Renal cortex interstitium (tissue), 11 donors: ENCODE measurements around the gene SIGLEC10. TPM values are rescaled to one million over a fixed set of nuclear protein-coding genes. Genes with fewer than 3 reads are reported as not detected.
A peak's percentile ranks its signal among the peaks of the same experiment; 100 is the strongest.

Source experiments
- DNase-seq, 11 donors: peaks; one replicate each; pipeline ENCODE4 v3.0.0-alpha.2; 2013; ENCODE audit warnings: low read depth in 9 of 11, low spot score in 4 of 11; ENCODE audit errors: extremely low read depth in 1 of 11
- polyA plus RNA-seq, 3 donors: library from polyadenylated mRNA; unstranded; fragments of 120-200 nt; gene quantifications; one replicate each; pipeline ENCODE4 v1.2.1, GENCODE V29; 2013; ENCODE audit not compliant: insufficient read length in 3 of 3

Gene SIGLEC10
- polyA plus RNA-seq, 3 donors: 1.2 to 1.8 (median 1.6) TPM

DNA sequence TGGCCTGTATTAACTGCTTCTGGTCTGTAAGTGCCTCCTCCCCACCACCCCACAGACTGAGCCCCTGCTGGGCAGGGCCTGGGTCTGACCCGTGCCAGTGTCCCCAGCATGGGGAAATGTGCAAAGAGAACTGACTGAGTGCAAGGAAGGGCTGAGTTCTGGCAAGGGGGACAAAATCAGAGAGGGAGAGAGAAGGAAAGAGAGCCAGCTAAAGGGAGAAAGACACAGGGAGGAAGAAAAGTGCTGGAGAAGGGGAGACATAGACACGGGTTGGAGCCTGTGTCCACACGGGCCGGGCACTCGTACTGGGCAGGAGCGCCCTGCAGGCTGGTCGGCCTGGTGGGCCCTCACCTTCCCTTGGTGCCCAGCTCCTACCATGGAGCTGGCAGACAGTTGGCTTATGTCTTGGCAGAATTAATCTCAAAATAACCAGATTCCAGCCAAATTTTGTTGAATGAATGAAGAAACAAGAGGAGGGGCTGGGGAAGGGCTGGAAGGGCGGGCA is 46.2 kb downstream of the SIGLEC10 start:
- DNase-seq: no peak

GRCh38 chr19:51370230-51370629 is 47.2 kb downstream of the SIGLEC10 start:
- no peak for DNase-seq

DNA sequence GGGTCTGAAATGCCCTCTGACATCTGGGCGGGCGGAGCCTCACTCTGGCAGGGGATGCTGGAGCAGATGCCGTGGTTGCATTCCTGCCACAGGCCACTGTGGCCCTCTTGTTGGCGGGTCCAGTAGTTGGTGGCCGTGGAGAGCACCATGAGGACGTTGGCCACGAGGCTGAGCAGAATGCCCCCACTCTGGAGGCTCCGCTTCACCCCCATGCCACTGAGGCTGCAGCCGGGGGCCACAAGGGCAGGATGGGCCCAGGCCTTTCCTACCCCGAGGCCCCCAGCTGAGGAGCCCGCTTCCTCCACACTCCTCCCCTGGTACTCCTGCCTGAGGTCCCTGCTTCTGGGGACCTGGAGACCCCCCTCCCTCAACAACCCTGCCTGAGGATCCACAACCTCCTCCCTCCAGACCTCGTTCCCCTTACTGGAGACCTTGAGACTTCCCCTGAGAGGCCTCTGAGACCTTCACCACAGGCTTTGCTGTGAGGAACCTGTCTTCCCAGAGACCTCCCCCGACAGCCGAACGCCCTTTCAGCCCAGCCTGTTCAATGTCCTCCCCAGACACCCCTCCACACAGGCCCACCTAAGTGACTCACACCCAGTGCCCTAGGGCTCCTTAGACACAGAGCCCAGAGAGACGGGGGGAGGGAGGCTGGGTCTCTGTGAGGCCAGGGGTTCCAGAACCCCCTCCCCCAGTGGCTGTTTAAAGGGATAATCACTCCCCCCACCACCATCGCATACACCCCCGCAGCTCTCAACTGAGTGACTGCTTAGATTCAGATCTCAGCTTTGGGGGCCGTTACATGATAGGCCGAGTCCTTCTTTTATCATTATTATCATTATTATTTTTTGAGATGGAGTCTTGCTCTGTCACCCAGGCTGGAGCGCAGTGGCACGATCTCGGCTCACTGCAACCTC is 48.8 kb downstream of the SIGLEC10 start, which contains the start of gene CLDND2:
CLDND2 (minus strand) TSS at position 638 of the 917 bp plus-strand sequence; CDS start at position 212, 426 bp downstream.
- no peak for DNase-seq

DNA sequence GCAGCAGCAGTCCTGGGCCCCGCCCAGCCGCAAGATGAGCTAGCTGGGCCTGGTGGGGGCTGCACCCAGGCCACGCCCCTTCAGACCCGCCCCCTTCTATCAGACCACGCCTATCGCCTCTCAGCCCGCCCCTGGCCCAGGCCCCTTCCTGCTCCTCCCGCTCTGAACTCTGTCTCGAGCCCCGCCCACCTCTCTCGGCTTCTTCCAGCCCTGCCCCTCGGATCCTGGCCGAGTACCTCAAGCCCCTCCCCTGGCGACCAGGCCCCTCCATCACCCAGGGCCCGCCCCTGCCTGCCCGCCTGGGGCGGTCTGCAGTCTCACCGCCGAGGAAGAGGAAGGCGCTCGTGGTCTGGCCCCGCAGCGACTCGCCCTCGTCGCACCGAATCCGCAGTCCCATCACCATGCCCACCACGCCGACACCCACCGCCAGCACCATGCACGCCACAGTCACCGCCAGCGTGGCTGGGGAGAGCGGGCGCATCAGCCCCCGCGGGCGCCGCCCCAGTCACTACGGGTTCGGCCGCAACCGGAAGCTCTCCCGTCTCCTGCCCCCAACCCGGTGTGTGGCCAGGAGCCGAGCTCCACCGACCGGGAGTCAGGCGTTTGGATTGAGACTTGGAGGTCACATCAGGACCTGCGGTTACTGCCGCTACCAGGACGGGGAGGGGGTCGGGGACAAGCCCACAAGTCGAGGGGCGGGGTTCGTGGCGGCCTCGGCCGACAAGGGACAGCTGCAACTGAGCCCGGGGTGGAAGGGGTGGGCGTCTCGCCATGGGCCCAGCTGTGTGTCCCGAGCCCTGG is 49.7 kb downstream of the SIGLEC10 start:
- peak; percentile 90 to 99 (median 96) for DNase-seq

- no peak for DNase-seq
Measured at GRCh38 chr19:51367255-51367564, 50.2 kb downstream of the SIGLEC10 start.

DNA sequence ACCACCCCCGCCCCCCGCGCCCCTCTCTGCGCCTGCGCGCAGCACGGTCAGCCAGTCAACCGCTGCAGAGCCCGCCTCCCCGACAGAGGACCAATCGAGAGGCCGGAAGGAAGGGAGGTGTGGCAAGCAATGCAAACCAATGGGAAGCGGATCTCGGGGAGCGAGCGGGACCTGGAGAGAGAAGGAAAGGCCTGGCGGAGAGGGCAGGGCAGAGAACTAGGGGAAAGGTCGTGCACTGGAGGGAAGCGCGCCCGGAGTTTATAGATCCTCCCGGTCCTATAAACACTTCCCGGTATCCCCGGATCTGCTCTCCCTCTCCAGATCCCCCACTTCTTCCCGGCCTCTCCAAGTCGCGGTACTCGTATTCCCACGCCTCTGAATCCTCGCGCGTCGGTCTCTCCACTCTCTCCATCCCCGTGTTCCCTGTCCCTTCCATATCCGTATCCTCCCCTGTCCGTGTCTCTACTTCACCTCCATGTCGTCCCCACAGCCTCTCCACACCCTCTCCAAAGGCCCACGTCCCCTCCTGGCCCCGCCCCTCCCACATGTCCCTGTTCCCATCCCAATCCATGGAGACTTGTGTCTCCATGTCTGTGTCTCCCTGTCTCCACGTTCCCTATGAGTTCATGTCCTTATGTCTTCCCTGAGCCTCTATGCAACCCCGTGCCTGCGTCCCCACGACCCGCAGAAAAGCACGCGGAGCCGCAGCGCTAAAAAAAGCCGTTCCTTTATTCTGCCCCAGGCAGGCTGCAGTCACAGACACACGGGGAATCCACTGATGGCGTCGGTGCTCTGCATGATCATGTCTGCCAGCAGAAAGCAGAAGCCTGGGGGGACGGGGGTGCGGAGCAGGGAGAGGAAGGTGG is 50.8 kb downstream of the SIGLEC10 start:
- peak; percentile 86 to 98 (median 96) for DNase-seq

DNA sequence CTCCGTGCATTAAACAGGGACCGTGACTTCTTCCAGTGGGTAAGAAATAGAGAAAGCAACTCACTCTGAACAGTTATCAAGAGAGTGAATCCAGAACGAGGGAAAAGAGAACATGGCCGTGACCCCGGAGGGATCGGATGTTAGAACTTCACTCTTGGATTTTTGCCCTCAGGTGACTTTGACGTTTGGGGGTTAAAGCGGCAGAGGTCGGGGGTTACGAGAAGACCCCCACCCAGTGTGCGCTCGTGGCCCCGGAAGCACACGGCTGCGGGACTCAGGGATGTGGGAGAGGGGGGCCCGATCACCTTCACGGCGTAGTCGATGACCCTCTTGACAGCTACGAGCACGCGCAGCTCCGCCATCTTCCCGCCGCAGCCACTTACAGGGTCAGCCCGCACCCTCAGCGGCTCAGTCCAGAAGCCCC is 51.5 kb downstream of the SIGLEC10 start, which contains the start of gene ETFB:
ETFB (minus strand) TSS at position 424 of the 424 bp plus-strand sequence; CDS start at position 362, 62 bp downstream.
- no peak for DNase-seq

DNA sequence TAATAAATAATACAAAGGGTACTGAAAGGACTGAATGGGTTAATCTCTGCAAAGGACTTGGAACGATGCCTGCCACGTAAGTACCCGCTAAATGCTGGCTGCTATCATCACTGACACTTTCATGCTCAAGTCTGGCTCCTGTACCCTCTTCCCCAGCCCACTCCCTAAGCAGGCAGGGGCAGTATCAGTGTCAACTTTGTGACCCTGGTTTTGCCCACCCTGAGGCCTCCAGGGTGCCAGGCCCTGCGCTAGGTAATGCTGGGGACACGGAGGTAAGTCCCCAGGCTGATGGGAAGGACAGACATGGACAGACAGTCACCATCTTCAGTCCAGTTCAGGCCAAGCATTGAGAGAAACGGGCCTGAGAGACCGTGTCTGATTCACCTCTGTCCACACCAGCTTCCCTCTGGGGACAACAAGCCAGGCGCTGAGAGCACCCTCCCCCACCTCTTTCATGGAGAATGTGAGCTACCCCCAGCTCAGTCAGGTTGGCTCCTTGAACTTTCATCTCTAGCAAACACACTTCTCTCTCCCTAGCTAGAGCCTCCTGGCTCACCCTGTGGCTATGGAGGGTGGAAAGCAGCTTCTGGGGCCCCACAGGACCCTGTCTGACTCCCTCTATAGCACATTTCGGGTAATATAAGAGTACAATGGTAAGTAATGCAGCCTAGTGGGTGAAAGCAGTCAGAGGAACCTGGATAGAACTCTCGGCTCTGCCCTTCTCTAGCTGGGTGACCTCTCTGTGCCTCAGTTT is 52.1 kb downstream of the SIGLEC10 start:
- DNase-seq: peak in 2 of 11 donors; percentile 19 to 35

- DNase-seq: no peak
Measured at GRCh38 chr19:51364200-51365106, 53.0 kb downstream of the SIGLEC10 start.

GRCh38 chr19:51361239-51361638 is 56.2 kb downstream of the SIGLEC10 start:
- no peak for DNase-seq

Other genes with a start within 250 kb of the SIGLEC10 start
- 1 to 10 TPM; 1.8 to 2.4 (median 1.8) TPM for gene CD33, start 192.6 kb downstream of the SIGLEC10 start, polyA plus RNA-seq
- not detected for gene SIGLECL1, start 166.6 kb downstream of the SIGLEC10 start, polyA plus RNA-seq
- gene IGLON5, start 106.0 kb downstream of the SIGLEC10 start, polyA plus RNA-seq: 1 to 10 TPM; 3.7 to 5.2 (median 4.6) TPM
- 1 to 10 TPM; 3.8 to 5.3 (median 4.4) TPM for gene VSIG10L, start 75.5 kb downstream of the SIGLEC10 start, polyA plus RNA-seq
- gene ETFB, start 51.3 kb downstream of the SIGLEC10 start, polyA plus RNA-seq: 100 to 1,000 TPM; 124 to 158 (median 140) TPM
- gene CLDND2, start 48.6 kb downstream of the SIGLEC10 start, polyA plus RNA-seq: 1 to 10 TPM in 2 of 3 donors, under 1 TPM in 1; 0.54 to 1.8 (median 1.7) TPM
- 1 to 10 TPM; 1.1 to 1.9 (median 1.7) TPM for gene NKG7, start 45.0 kb downstream of the SIGLEC10 start, polyA plus RNA-seq
- under 1 TPM; 0.20 to 0.80 (median 0.30) TPM for gene LIM2, start 29.7 kb downstream of the SIGLEC10 start, polyA plus RNA-seq
- gene C19orf84, start 27.1 kb downstream of the SIGLEC10 start, polyA plus RNA-seq: under 1 TPM; 0.15 to 0.48 (median 0.47) TPM
- under 1 TPM in 1 of 3 donors, not detected in 2; 0.06 TPM for gene SIGLEC8, start 40.8 kb upstream of the SIGLEC10 start, polyA plus RNA-seq
- not detected for gene CEACAM18, start 60.9 kb upstream of the SIGLEC10 start, polyA plus RNA-seq
- gene SIGLEC12, start 84.2 kb upstream of the SIGLEC10 start, polyA plus RNA-seq: under 1 TPM; 0.11 to 0.38 (median 0.13) TPM
- gene SIGLEC6, start 114.0 kb upstream of the SIGLEC10 start, polyA plus RNA-seq: under 1 TPM in 2 of 3 donors, not detected in 1; 0.24 to 0.32 TPM
- 10 to 100 TPM; 15.8 to 20.0 (median 17.8) TPM for gene ZNF175, start 153.6 kb upstream of the SIGLEC10 start, polyA plus RNA-seq
- under 1 TPM in 2 of 3 donors, not detected in 1; 0.26 to 0.61 TPM for gene SIGLEC5, start 212.8 kb upstream of the SIGLEC10 start, polyA plus RNA-seq
- under 1 TPM; 0.60 to 0.89 (median 0.64) TPM for gene SIGLEC14, start 229.2 kb upstream of the SIGLEC10 start, polyA plus RNA-seq